Measurements from ENCODE around the gene INHBA. TPM values are rescaled to one million over a fixed set of nuclear protein-coding genes. Genes with fewer than 3 reads are reported as not detected.

The INHBA gene
- total and polyA plus RNA-seq, 2 donors (not counting 3 experiments of a cell fraction or from before 2014, with no cell fraction given), result 22.9 to 23.2 TPM

GRCh38 chr7:41731493-41732435, 28.9 kb upstream of the INHBA start:
- no peaks in the 10 kb centered on the region for H3K9me1 ChIP-seq (replicated peaks; ENCODE audit: control insufficient read depth, extremely low read depth, insufficient read depth, low read length)
- POLR2A ChIA-PET, result interaction anchor here (0.7 kb wide), 1 partner anchor 51 kb away, joined by 3 read pairs; no protein-coding TSS in a partner anchor
- no peak overlapping the region for H3K4me2 ChIP-seq (ENCODE audit: insufficient read depth, low read length)
- dilution Hi-C loops (cut with MboI; ENCODE audit: extremely low pct_ligation_motif_present, low sequenced_read_pairs), result no loop called here
- H3K36me3 ChIP-seq (ENCODE audit: control insufficient read depth in 2 of 2, extremely low read depth in 1 of 2, insufficient read depth in 2 of 2, low read length in 2 of 2), result no peaks in the 10 kb centered on the region
- DNase-seq (ENCODE audit: low read depth, low spot score) (peak; percentile 33), FAIRE-seq (no peak)
- H3K4me3 ChIP-seq (replicated peaks in 1 of 3; ENCODE audit: insufficient read depth in 1 of 3, low read depth in 1 of 3, low read length in 3 of 3), result no peak overlapping the region
- no peak overlapping the region for H2AFZ ChIP-seq (ENCODE audit: low read depth, low read length)
- no TSS peak for BruUV-seq (replicated peaks)
- no peaks in the 10 kb centered on the region for H3K4me1 ChIP-seq (ENCODE audit: control insufficient read depth, extremely low read depth, insufficient read depth, low read length)
- no peaks in the 10 kb centered on the region for H3K79me2 ChIP-seq (ENCODE audit: control insufficient read depth, insufficient read depth, low read length)
- no peaks in the 10 kb centered on the region for H3K9me3 ChIP-seq (replicated peaks; ENCODE audit: control insufficient read depth, insufficient read depth, low read length)
- no peaks in the 10 kb centered on the region for H4K20me1 ChIP-seq (replicated peaks; ENCODE audit: control insufficient read depth, extremely low read depth, insufficient read depth, low read length)
- intact Hi-C loops (cut with micrococcal nuclease), result loop anchor here (1.0 to 5.0 kb wide), 4 partner anchors 1127 to 1834 kb away; no protein-coding TSS in a partner anchor
- CTCF ChIA-PET, result interaction anchor here (0.6 to 1.9 kb wide), 10 partner anchors 17 to 1902 kb away, joined by 3 to 26 read pairs (median 4); no protein-coding TSS in a partner anchor
- peaks cover 3 to 4% of the 10 kb centered on the region in 2 experiments for H3K27me3 ChIP-seq (ENCODE audit: control insufficient read depth in 2 of 2, insufficient read depth in 2 of 2, low read length in 2 of 2)
- no peak overlapping the region for H3K27ac ChIP-seq (ENCODE audit: insufficient read depth, low read depth, low read length)
- peak; percentile 5 to 8 for TF ChIP-seq CTCF (IDR thresholded peaks at IDR 0.05; ENCODE audit: extremely low read depth in 1 of 2, insufficient read depth in 1 of 2, low read depth in 1 of 2, low read length in 2 of 2)
- no peak for TF ChIP-seq POLR2A (IDR thresholded peaks at IDR 0.05; ENCODE audit: low read depth, low read length)
- no peak for TF ChIP-seq EZH2 (IDR thresholded peaks at IDR 0.05; ENCODE audit: borderline replicate concordance, low read depth, low read length, severe bottlenecking)
- no peak overlapping the region for H3K9ac ChIP-seq (replicated peaks; ENCODE audit: extremely low read depth, insufficient read depth, low read length)
